WI38 (cell line): ENCODE measurements around the gene GPR34.

Experiments
- H3K4me3 ChIP-seq: 2 replicates; pipeline ENCODE4 v1.5.1; 2011; ENCODE audit warnings: low read depth, mild to moderate bottlenecking, control low read depth, low read length
- TF ChIP-seq, protein P1 (sequence below): IDR thresholded peaks from 2 replicates; pipeline ENCODE4 v1.5.1; 2012; ENCODE audit warnings: low read depth, mild to moderate bottlenecking, control low read depth, low read length

Gene GPR34

DNA sequence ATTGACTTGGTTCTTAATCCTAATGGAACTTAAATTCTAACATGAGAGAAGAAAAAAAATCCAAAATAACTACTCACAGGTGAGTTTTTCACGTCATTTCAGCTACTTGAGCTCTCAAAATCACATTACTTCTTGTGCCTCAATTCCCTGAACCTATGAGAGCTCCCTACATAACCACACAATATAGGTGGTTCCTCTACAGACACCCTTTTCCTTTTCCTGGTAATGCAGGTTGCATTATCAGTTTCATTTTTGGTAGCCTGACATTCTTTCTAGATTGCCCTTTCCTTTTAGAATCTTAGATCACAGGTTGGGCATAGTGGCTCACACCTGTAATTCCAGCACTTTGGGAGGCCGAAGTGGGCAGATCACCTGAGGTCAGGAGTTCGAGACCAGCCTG, 4.3 kb downstream of the GPR34 start:
- TF ChIP-seq, protein P1, sequence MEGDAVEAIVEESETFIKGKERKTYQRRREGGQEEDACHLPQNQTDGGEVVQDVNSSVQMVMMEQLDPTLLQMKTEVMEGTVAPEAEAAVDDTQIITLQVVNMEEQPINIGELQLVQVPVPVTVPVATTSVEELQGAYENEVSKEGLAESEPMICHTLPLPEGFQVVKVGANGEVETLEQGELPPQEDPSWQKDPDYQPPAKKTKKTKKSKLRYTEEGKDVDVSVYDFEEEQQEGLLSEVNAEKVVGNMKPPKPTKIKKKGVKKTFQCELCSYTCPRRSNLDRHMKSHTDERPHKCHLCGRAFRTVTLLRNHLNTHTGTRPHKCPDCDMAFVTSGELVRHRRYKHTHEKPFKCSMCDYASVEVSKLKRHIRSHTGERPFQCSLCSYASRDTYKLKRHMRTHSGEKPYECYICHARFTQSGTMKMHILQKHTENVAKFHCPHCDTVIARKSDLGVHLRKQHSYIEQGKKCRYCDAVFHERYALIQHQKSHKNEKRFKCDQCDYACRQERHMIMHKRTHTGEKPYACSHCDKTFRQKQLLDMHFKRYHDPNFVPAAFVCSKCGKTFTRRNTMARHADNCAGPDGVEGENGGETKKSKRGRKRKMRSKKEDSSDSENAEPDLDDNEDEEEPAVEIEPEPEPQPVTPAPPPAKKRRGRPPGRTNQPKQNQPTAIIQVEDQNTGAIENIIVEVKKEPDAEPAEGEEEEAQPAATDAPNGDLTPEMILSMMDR: no peak

DNA sequence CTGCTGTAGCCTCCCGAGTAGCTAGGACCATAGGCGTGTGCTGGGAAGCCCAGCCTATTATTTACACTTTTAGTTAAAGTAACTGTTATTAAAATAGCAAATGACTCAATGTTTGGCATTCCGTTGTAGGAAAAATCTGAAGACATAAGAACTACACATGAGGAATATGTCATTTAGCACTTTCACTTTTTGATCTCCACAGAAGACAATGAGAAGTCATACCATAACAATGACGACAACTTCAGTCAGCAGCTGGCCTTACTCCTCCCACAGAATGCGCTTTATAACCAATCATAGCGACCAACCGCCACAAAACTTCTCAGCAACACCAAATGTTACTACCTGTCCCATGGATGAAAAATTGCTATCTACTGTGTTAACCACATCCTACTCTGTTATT, 6.7 kb downstream of the GPR34 start:
- TF ChIP-seq, protein P1: no peak
- H3K4me3 ChIP-seq: no peak overlapping the region

More for the DNA sequence above, 4.3 kb downstream of the GPR34 start:
- H3K4me3 ChIP-seq: no peak overlapping the region

DNA sequence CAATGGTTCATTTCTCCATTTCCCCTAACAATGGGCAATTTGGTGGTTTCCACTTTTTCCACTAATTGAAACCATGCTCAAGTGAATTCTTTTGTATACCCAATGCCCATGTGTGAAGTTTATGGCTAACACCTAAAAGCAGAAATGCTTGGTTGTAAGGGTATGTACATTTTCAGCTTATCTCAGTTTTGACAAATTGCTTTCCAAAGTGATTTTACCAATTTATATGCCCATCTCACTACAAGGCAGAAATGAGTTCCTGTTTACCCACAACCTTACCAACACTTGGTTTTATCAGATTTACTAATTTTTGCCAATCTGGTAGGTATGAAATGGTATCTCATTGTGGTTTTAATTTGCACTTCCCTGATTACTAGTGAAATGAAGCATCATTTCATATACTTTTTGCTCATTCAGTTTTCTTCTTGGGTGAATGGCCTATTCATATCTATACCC, 14.8 kb downstream of the GPR34 start:
- TF ChIP-seq, protein P1: no peak
- H3K4me3 ChIP-seq: no peak overlapping the region

DNA sequence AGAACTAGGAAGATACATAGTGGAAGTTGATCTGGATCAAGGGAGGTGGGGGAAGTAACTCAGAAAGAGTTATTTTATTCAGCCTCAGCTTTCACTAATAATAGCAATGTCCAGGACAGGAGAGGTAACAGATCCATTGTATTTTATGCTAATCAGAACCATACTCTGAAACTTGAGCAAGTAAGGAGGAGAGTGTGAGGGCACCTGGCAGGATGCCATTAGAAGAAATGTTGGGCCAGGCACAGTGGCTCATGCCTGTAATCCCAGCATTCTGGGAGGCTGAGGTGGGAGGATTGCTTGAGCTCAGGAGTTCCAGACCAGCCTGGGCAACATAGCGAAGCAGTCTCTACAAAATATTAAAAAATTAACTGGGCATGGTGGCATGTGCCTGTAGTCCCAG, 16.3 kb downstream of the GPR34 start:
- no peak overlapping the region for H3K4me3 ChIP-seq
- TF ChIP-seq, protein P1: no peak

DNA sequence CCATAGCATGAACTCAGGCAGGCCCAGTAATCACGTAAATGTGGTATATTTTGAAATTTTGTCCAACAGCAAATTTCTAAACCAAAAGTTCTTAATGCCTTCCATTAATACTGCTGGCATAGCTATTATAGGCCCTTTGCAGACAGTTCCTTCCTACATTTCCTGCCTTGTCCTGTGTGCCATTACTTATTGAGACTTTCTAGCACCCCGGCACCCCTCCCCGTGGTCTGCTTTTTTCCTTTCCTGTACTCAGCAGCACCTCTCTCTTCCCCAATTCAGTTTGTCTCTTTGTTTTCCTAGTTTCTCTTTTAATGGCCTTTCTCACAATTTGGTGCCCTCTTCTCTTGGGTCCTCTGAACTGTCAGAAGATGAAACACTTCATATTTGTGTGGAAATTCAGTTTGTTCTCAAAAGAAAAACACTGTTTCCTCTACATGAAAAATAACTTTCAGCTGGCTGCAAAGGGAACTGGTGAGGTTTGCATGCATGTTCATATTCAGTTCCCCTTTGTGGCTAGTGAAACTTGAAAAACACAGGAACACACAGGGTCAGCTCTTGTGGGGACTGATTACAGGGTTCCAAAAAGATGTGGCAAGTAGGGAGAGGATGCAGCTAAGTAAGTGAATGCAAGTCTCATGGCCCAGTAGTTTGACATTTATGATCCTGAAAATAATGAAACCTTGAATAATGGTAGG, 17.1 kb downstream of the GPR34 start:
- TF ChIP-seq, protein P1: no peak
- H3K4me3 ChIP-seq: no peak overlapping the region

DNA sequence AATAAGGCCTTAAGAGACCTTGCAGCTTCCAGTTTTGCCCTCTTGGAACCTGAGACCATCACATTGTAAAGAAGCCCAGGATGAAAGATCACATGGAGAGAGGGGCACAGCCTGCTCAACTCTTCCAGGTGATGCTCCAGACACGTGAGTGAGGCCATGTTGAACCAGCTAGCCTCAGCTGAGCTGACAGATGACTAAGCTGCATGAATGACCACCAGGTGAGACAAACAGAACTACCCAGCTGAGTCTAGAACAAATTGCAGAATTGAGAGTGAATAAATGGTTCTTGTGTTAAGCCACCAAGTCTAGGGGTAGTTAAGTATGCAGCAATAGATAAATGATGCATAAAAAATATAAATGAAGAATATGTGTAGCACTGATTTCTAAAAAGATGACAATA, 18.4 kb downstream of the GPR34 start:
- TF ChIP-seq, protein P1: no peak

DNA sequence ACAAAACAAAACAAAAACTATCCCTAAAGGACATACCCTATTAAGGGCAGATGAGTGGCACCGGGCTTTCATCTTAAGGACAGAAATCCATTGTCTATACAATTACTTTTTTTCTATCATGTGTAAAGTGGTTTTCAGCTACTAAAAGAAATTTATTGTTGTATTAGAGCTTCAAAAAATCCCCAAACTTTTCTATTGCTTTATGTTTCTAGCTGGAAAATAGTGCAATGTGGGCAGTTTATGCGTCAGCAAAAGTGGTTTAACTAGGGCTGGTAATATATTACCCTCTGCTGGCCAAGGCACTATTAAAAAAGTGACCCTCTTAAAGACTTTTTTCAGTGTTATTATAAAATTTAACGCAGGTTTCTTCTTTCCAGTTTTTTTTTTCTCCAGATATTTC, 19.7 kb downstream of the GPR34 start:
- TF ChIP-seq, protein P1: no peak
- no peak overlapping the region for H3K4me3 ChIP-seq

More for the DNA sequence above, 18.4 kb downstream of the GPR34 start:
- H3K4me3 ChIP-seq: no peak overlapping the region
